Upper lobe of left lung (tissue), 4 donors: ENCODE data around the gene LRRFIP1.

Experiments used
- CTCF ChIP-seq, 6 experiments: fragments of 450-650 bp in 4 of 6; fragments of 200-600 bp in 2 of 6; sonication (generic) in 2 of 6; IDR thresholded peaks; one replicate each; pipeline ENCODE4 v1.5.1; 2016 to 2019; ENCODE audit warnings: antibody characterized with exemption in 6 of 6
- EP300 ChIP-seq, 4 donors: sonication (generic); formaldehyde crosslinking; IDR thresholded peaks; one replicate each; pipeline ENCODE4 v1.5.1; 2017; ENCODE audit warnings: antibody characterized with exemption in 4 of 4, control low read depth in 2 of 4
- POLR2A ChIP-seq, 4 donors: fragments of 450-650 bp; IDR thresholded peaks; one replicate each; pipeline ENCODE4 v1.5.1; 2016 to 2017; ENCODE audit warnings: antibody characterized with exemption in 4 of 4, mild to moderate bottlenecking in 2 of 4

- TF ChIP-seq CTCF (IDR thresholded peaks at IDR 0.05) (no peak), POLR2A (IDR thresholded peaks at IDR 0.05) (no peak), EP300 (IDR thresholded peaks at IDR 0.05) (no peak)
Observed at GRCh38 chr2:237675316-237675715, 47.9 kb downstream of the LRRFIP1 start.
